WERI-Rb-1 (cell line): Measurements from ENCODE around the gene TMEM37.
"Not testable (repeated sequence)": the region's sequence is repeated elsewhere in the genome, so short reads cannot be mapped to it uniquely, and the experiment has no call there.

ENCODE experiments used
- DNase-seq: peaks from one replicate; pipeline ENCODE4 v3.0.0-alpha.2; 2020
- H3K27ac ChIP-seq: fragments of 250-450 bp; sonication (Bioruptor Pico); 2 replicates; pipeline ENCODE4 v1.5.1; 2020; ENCODE audit warnings: mild to moderate bottlenecking, moderate library complexity
- H3K27me3 ChIP-seq: fragments of 250-450 bp; sonication (Bioruptor Pico); 2 replicates; pipeline ENCODE4 v1.5.1; 2021; ENCODE audit warnings: mild to moderate bottlenecking, low read depth, moderate library complexity; ENCODE audit not compliant: insufficient read depth, severe bottlenecking
- H3K36me3 ChIP-seq: fragments of 250-450 bp; sonication (Bioruptor Pico); 2 replicates; pipeline ENCODE4 v1.5.1; 2020; ENCODE audit warnings: mild to moderate bottlenecking, moderate library complexity
- H3K4me3 ChIP-seq: 2 replicates; pipeline ENCODE4 v1.5.1; 2011; ENCODE audit warnings: low read depth, mild to moderate bottlenecking, control low read depth, low read length
- H3K9me3 ChIP-seq: fragments of 250-450 bp; sonication (Bioruptor Pico); 2 replicates; pipeline ENCODE4 v1.5.1; 2021; ENCODE audit warnings: mild to moderate bottlenecking, moderate library complexity; ENCODE audit not compliant: severe bottlenecking
- TF ChIP-seq, protein P1 (sequence below): IDR thresholded peaks from 2 replicates; pipeline ENCODE4 v1.5.1; 2011; ENCODE audit warnings: low read depth, mild to moderate bottlenecking, control low read depth, inconsistent platforms, low read length

TMEM37 gene

GRCh38 chr2:119389615-119390306, 41.9 kb upstream of the TMEM37 start:
- DNase-seq = no peak
- Histone ChIP-seq H3K4me3 (no peak overlapping the region), H3K9me3 (no peaks in the 10 kb centered on the region), H3K36me3 (no peaks in the 10 kb centered on the region), H3K27me3 (no peaks in the 10 kb centered on the region), H3K27ac (no peak overlapping the region)
- TF ChIP-seq, protein P1, sequence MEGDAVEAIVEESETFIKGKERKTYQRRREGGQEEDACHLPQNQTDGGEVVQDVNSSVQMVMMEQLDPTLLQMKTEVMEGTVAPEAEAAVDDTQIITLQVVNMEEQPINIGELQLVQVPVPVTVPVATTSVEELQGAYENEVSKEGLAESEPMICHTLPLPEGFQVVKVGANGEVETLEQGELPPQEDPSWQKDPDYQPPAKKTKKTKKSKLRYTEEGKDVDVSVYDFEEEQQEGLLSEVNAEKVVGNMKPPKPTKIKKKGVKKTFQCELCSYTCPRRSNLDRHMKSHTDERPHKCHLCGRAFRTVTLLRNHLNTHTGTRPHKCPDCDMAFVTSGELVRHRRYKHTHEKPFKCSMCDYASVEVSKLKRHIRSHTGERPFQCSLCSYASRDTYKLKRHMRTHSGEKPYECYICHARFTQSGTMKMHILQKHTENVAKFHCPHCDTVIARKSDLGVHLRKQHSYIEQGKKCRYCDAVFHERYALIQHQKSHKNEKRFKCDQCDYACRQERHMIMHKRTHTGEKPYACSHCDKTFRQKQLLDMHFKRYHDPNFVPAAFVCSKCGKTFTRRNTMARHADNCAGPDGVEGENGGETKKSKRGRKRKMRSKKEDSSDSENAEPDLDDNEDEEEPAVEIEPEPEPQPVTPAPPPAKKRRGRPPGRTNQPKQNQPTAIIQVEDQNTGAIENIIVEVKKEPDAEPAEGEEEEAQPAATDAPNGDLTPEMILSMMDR = no peak

DNA sequence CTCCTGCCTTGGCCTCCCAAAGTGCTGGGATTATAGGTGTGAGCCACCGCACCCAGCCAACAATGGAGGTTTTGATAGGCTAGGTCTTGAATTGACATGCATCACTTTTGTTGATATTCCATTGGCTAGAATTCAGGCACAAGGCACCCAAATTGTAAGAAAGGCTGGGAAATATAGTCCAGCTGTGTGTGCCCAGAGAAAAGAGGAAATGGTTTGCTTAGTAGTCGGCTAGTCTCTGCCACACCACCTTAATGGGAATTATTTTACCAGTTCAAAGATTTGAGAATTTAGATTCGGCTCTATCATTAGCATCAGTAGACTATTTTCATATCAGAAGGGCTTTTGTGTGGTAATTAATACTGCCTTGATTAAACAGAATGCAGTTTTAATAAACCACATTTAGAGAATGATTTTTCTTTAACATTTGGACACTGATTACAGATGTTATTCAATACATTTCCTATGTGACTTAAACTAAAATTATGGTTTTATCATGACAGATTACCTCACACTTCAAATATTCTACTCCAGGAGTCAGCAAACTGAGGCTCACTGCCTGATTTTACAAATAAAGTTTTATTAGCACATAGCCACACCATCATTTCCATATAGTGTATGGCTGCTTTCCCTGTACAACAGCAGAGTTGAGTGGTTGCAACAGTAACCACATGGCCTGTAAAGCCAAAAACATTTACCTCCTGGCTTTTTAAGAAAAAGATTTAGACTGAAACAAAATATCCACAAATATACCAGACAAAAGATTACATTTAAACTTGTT, 37.5 kb upstream of the TMEM37 start:
- H3K9me3 ChIP-seq = no peaks in the 10 kb centered on the region
- TF ChIP-seq, protein P1 = no peak
- no peaks in the 10 kb centered on the region for H3K27me3 ChIP-seq
- no peak overlapping the region for H3K27ac ChIP-seq
- no peaks in the 10 kb centered on the region for H3K36me3 ChIP-seq
- H3K4me3 ChIP-seq = no peak overlapping the region
- DNase-seq = no peak

DNA sequence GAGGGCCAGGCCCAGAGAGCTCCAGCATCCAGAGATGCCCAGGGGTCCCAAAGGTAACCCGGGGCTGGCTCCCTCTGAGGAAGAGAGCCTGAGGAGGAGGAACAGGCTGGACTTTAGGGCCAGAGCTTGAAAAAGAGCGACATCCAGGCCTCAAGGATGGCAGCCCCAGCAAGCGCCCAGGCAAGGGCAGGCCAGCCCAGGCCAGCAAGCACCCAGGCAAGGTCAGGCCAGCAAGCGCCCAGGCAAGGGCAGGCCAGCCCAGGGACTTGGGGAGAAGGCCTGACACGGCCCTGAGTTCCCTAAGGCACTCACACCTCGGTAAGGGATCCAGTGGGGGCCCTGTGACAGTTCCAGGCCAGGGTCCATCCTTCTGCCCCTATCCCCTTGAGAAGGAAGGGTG, 34.5 kb upstream of the TMEM37 start:
- no peak for DNase-seq
- H3K36me3 ChIP-seq = no peaks in the 10 kb centered on the region
- TF ChIP-seq, protein P1 = no peak

GRCh38 chr2:119402106-119402505, 29.5 kb upstream of the TMEM37 start:
- Histone ChIP-seq H3K27ac (no peak overlapping the region), H3K4me3 (no peak overlapping the region), H3K36me3 (no peaks in the 10 kb centered on the region), H3K9me3 (no peaks in the 10 kb centered on the region), H3K27me3 (no peaks in the 10 kb centered on the region)
- DNase-seq = no peak
- TF ChIP-seq, protein P1 = no peak

More for the DNA sequence above, 34.5 kb upstream of the TMEM37 start:
- H3K9me3 ChIP-seq = no peaks in the 10 kb centered on the region
- no peaks in the 10 kb centered on the region for H3K27me3 ChIP-seq
- H3K4me3 ChIP-seq = no peak overlapping the region
- H3K27ac ChIP-seq = no peak overlapping the region

DNA sequence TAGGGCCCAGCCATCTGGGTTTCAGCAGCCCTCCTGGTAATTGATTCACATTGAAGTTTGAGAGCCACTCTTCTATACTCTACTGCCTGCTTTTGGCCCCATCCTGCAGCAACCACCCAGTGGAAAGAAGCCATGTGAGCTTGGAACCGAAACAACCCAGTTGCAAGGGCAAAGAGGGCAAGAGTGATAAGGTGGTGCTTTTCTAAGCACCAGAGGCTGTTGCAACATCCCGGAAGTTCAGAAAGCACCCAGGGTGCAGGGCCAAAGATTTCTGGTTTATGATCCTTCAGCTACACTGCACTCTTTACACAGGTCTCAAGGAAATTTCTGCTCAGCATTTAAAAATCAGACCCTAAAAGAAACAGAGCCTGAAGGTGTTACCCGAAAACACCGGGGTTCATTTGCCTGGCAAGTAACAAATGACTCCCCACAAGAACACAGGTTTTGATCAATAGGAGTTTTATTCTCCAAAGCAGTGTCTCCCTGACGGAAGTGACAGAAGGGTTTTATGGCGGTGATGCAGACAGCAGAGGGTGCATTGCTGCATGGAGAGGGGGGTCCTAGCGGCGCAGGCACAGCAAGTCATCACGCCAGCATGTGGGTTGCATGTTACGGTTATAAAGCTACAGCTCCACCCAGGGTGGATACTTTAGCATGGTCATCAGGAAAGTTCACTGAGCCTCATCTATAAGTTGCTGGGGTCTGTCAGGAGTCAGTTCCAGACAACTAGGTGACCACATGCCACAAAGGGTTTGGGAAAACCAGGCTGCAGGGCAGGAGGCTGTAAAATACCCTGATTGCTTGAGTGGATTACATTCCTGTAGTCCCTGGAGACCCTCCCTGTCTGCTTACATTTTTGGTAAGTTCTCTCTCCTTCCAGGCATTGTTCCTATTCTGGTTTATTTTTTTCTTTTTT, 28.8 kb upstream of the TMEM37 start:
- Histone ChIP-seq H3K36me3 (no peaks in the 10 kb centered on the region), H3K9me3 (no peaks in the 10 kb centered on the region), H3K4me3 (no peak overlapping the region), H3K27ac (no peak overlapping the region), H3K27me3 (no peaks in the 10 kb centered on the region)
- no peak for DNase-seq
- TF ChIP-seq, protein P1 = no peak

GRCh38 chr2:119403618-119404017, 28.0 kb upstream of the TMEM37 start:
- H3K27ac ChIP-seq, H3K4me3 ChIP-seq, H3K36me3 ChIP-seq, H3K9me3 ChIP-seq, DNase-seq, H3K27me3 ChIP-seq: not testable (repeated sequence)
